ENCODE results near the gene GPR39. TPM values are rescaled to one million over a fixed set of nuclear protein-coding genes. Genes with fewer than 3 reads are reported as not detected.

The GPR39 gene
- total RNA-seq, 4 donors from 2014 or later: 0.76 to 1.3 (median 1.2) TPM

DNA sequence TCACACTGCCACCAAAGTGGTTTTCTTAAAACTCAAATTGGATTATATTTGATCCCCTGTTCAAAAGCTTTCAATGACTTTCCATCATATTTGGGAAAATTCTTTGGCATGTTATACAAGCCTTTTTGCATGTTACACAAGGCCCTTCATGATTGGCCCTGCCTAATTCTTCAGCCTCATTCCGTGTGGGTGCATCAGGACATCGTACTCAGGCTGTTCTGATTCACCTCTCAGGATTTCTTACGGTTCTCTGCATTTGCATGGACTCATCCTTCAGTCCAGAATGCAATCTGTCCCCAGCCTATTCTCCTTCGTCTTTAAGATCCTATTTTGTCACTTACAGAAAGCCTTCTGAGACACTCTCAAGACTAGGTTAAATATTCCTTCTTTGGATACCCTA, 145.6 kb downstream of the GPR39 start:
- Histone ChIP-seq H3K27ac (no peak overlapping the region), H3K9me3 (no peaks in the 10 kb centered on the region), H3K4me1 (no peaks in the 10 kb centered on the region), H3K4me3 (no peak overlapping the region), H3K36me3 (no peaks in the 10 kb centered on the region), H3K27me3 (no peaks in the 10 kb centered on the region)
- intact Hi-C loops (cut with DNase I): no loop called here
- WGBS, 2 donors: 74 to 82% methylated on average over 4 of the region's 4 CpGs
- no peak for DNase-seq
- TF ChIP-seq CTCF (IDR thresholded peaks at IDR 0.05) (no peak), POLR2A (IDR thresholded peaks at IDR 0.05) (no peak)

DNA sequence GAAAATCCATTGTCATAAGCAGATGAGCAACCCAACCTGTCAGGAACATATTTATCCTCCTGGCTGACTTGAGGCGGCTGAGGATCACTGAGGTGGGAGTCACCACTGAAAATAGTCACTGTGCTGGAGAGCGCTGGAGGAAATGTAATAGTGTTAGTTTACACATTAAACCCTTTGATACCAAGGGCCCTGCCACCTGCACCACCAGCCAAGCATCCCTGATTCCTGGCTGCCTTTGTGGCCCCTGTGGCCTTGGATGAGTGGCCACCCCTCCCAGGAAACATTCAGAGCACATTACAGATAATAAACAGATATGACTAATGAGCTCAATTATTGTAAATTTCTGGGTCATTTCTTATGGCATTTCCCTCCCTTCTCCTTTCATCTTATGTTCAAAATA, 147.5 kb downstream of the GPR39 start:
- WGBS, 2 donors: 78 to 92% methylated on average over 2 of the region's 2 CpGs
- Histone ChIP-seq H3K27me3 (no peaks in the 10 kb centered on the region), H3K36me3 (no peaks in the 10 kb centered on the region), H3K4me1 (no peaks in the 10 kb centered on the region), H3K4me3 (no peak overlapping the region), H3K9me3 (no peaks in the 10 kb centered on the region), H3K27ac (no peak overlapping the region)
- no peak for TF ChIP-seq POLR2A (IDR thresholded peaks at IDR 0.05)
- no peak for TF ChIP-seq CTCF (IDR thresholded peaks at IDR 0.05)
- intact Hi-C loops (cut with DNase I): no loop called here
- no peak for DNase-seq

DNA sequence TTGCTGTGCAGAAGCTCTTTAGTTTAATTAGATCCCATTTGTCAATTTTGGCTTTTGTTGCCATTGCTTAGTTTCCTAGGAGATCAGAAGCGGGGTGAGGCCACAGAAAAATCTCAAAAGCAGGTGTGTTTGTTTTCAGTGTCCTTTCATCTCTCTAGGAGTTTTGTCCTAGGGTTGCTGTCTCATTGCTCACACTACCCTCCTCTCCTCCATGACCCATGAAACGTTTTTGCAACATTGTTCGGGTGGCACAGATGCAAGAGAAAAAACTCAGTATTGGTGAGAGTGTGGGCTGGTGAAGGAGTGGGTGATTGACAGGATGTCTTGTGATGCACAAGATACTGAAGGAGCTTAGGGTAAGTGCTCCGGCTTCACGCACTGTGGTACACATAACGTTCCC, 149.8 kb downstream of the GPR39 start:
- Histone ChIP-seq H3K4me3 (no peak overlapping the region), H3K9me3 (no peaks in the 10 kb centered on the region), H3K27me3 (no peaks in the 10 kb centered on the region), H3K36me3 (no peaks in the 10 kb centered on the region), H3K4me1 (no peaks in the 10 kb centered on the region), H3K27ac (no peak overlapping the region)
- intact Hi-C loops (cut with DNase I): no loop called here
- 73 to 84% methylated on average over 6 of the region's 6 CpGs for WGBS, 2 donors
- no peak for DNase-seq
- no peak for TF ChIP-seq POLR2A (IDR thresholded peaks at IDR 0.05)
- no peak for TF ChIP-seq CTCF (IDR thresholded peaks at IDR 0.05)

DNA sequence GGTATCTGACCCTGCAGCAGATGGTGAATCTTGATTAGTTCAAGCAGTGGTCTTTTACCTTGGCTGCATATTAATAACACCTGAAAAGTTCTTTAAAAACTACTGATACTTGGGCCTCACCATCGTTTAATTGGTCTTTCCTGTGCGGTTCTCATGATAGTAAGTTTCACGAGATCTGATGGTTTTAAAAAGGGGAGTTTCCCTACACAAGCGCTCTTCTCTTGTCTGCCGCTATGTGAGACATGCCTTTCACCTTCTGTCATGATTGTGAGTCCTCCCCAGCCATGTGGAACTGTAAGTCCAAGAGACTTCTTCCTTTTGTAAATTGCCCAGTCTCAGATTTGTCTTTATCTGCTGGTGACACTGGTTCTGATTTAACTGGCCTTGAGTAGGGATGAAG, 151.1 kb downstream of the GPR39 start:
- Histone ChIP-seq H3K27ac (no peak overlapping the region), H3K9me3 (no peaks in the 10 kb centered on the region), H3K4me1 (no peaks in the 10 kb centered on the region), H3K27me3 (no peaks in the 10 kb centered on the region), H3K4me3 (no peak overlapping the region), H3K36me3 (no peaks in the 10 kb centered on the region)
- intact Hi-C loops (cut with DNase I): no loop called here
- no peak for TF ChIP-seq CTCF (IDR thresholded peaks at IDR 0.05)
- no peak for TF ChIP-seq POLR2A (IDR thresholded peaks at IDR 0.05)
- no peak for DNase-seq
- 90 to 93% methylated on average over 5 of the region's 5 CpGs for WGBS, 2 donors

DNA sequence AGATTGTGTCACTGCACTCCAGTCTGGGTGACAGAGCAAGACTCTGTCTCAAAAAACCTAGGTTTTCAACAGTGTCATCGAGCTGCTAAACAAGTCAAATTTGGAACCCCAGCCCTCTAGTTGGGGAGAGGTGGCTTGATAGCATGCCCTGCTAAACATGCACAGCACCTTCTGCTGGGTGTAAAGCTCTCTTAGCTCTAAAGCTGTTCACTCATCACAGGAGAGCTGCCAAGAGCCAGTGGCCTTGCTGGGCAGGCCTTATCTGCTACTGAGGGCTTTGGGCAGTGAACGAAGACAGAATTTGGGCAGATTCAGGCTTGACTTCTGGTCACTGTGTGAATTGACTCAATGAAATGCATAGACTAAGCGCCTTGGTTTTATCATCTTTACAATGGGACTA, 152.1 kb downstream of the GPR39 start:
- Histone ChIP-seq H3K27me3 (no peaks in the 10 kb centered on the region), H3K4me1 (no peaks in the 10 kb centered on the region), H3K4me3 (no peak overlapping the region), H3K27ac (no peak overlapping the region), H3K9me3 (no peaks in the 10 kb centered on the region), H3K36me3 (no peaks in the 10 kb centered on the region)
- TF ChIP-seq CTCF (IDR thresholded peaks at IDR 0.05) (no peak), POLR2A (IDR thresholded peaks at IDR 0.05) (no peak)
- intact Hi-C loops (cut with DNase I): no loop called here
- no peak for DNase-seq
- WGBS, 2 donors: 83 to 87% methylated on average over 3 of the region's 3 CpGs

Measured in esophagus squamous epithelium (tissue), 5 donors.